HEK293 (cell line): ENCODE results near the gene MCM3AP.

Experiments
- GLI2 ChIP-seq: fragments of 450-650 bp; formaldehyde crosslinking; IDR thresholded peaks from 2 replicates; pipeline ENCODE4; 2017; ENCODE audit warnings: missing biosample characterization, missing genetic modification characterization, low read depth, borderline replicate concordance
- HOXC10 ChIP-seq: sonication (generic); formaldehyde crosslinking; IDR thresholded peaks from 2 replicates; pipeline ENCODE4 v1.8.1; 2023; ENCODE audit warnings: mild to moderate bottlenecking, missing genetic modification reagents
- KLF8 ChIP-seq: fragments of 450-650 bp; formaldehyde crosslinking; IDR thresholded peaks from 2 replicates; pipeline ENCODE4 v1.5.1; 2016; ENCODE audit warnings: missing biosample characterization, missing genetic modification characterization
- MYNN ChIP-seq: fragments of 450-650 bp; formaldehyde crosslinking; IDR thresholded peaks from 2 replicates; pipeline ENCODE4 v1.5.1; 2016; ENCODE audit warnings: missing biosample characterization, missing genetic modification characterization, borderline replicate concordance
- RBAK ChIP-seq: fragments of 450-650 bp; formaldehyde crosslinking; IDR thresholded peaks from 2 replicates; pipeline ENCODE4 v1.5.1; 2016; ENCODE audit warnings: missing biosample characterization, missing genetic modification characterization
- TRIM28 ChIP-seq: IDR thresholded peaks from 2 replicates; pipeline ENCODE4 v1.6.1; 2011; ENCODE audit warnings: low read length, control low read depth, borderline replicate concordance
- WT1 ChIP-seq: fragments of 450-650 bp; formaldehyde crosslinking; IDR thresholded peaks from 2 replicates; pipeline ENCODE4 v1.5.1; 2016; ENCODE audit warnings: missing biosample characterization, missing genetic modification characterization
- ZFP69B ChIP-seq: fragments of 450-650 bp; formaldehyde crosslinking; IDR thresholded peaks from 2 replicates; pipeline ENCODE4 v1.5.1; 2016; ENCODE audit warnings: missing biosample characterization, missing genetic modification characterization
- ZNF146 ChIP-seq: fragments of 450-650 bp; formaldehyde crosslinking; IDR thresholded peaks from 2 replicates; pipeline ENCODE4 v1.5.1; 2016; ENCODE audit warnings: missing biosample characterization, missing genetic modification characterization
- ZNF169 ChIP-seq: fragments of 450-650 bp; formaldehyde crosslinking; IDR thresholded peaks from 2 replicates; pipeline ENCODE4 v1.5.1; 2016; ENCODE audit warnings: missing biosample characterization, missing genetic modification characterization
- ZNF341 ChIP-seq: fragments of 450-650 bp; formaldehyde crosslinking; IDR thresholded peaks from 2 replicates; pipeline ENCODE4; 2016; ENCODE audit warnings: low read depth, missing biosample characterization, missing genetic modification characterization
- ZNF394 ChIP-seq: fragments of 450-650 bp; formaldehyde crosslinking; IDR thresholded peaks from 2 replicates; pipeline ENCODE4 v1.5.1; 2016; ENCODE audit warnings: missing biosample characterization, missing genetic modification characterization, mild to moderate bottlenecking, moderate library complexity, borderline replicate concordance
- ZNF416 ChIP-seq: fragments of 450-650 bp; formaldehyde crosslinking; IDR thresholded peaks from 2 replicates; pipeline ENCODE4 v1.5.1; 2016; ENCODE audit warnings: missing biosample characterization, missing genetic modification characterization
- ZNF621 ChIP-seq: fragments of 450-650 bp; formaldehyde crosslinking; IDR thresholded peaks from 2 replicates; pipeline ENCODE4 v1.5.1; 2017; ENCODE audit warnings: missing biosample characterization, missing genetic modification characterization
- ZNF701 ChIP-seq: fragments of 450-650 bp; formaldehyde crosslinking; IDR thresholded peaks from 2 replicates; pipeline ENCODE4 v1.5.1; 2016; ENCODE audit warnings: missing biosample characterization, missing genetic modification characterization
- ZNF776 ChIP-seq: fragments of 450-650 bp; formaldehyde crosslinking; IDR thresholded peaks from 2 replicates; pipeline ENCODE4 v1.5.0; 2017; ENCODE audit warnings: missing biosample characterization, missing genetic modification characterization, borderline replicate concordance
- ZNF792 ChIP-seq: fragments of 450-650 bp; formaldehyde crosslinking; IDR thresholded peaks from 2 replicates; pipeline ENCODE4 v1.5.1; 2016; ENCODE audit warnings: missing biosample characterization, missing genetic modification characterization
- TF ChIP-seq, protein P1 (sequence below): fragments of 450-650 bp; formaldehyde crosslinking; IDR thresholded peaks from 2 replicates; pipeline ENCODE4 v1.5.1; 2017; ENCODE audit warnings: missing biosample characterization, mild to moderate bottlenecking, missing genetic modification characterization, moderate library complexity
- TF ChIP-seq, protein P2 (sequence below): fragments of 450-650 bp; formaldehyde crosslinking; IDR thresholded peaks from 2 replicates; pipeline ENCODE4 v1.5.1; 2016; ENCODE audit warnings: missing biosample characterization, missing genetic modification characterization, borderline replicate concordance
- TF ChIP-seq, protein P3 (sequence below): fragments of 450-650 bp; formaldehyde crosslinking; IDR thresholded peaks from 2 replicates; pipeline ENCODE4 v1.5.1; 2017; ENCODE audit warnings: missing biosample characterization, missing genetic modification characterization
- TF ChIP-seq, protein P4 (sequence below): fragments of 450-650 bp; formaldehyde crosslinking; IDR thresholded peaks from 2 replicates; pipeline ENCODE4 v1.5.1; 2016; ENCODE audit warnings: missing biosample characterization, missing genetic modification characterization
- TF ChIP-seq, protein P5 (sequence below): fragments of 450-650 bp; formaldehyde crosslinking; conservative IDR thresholded peaks from 2 replicates; pipeline ENCODE4 v1.5.1; 2016; ENCODE audit warnings: low read depth, missing biosample characterization, missing genetic modification characterization
- TF ChIP-seq, protein P6 (sequence below): fragments of 450-650 bp; formaldehyde crosslinking; IDR thresholded peaks from 2 replicates; pipeline ENCODE4 v1.5.1; 2016; ENCODE audit warnings: missing biosample characterization, missing genetic modification characterization

MCM3AP gene

DNA sequence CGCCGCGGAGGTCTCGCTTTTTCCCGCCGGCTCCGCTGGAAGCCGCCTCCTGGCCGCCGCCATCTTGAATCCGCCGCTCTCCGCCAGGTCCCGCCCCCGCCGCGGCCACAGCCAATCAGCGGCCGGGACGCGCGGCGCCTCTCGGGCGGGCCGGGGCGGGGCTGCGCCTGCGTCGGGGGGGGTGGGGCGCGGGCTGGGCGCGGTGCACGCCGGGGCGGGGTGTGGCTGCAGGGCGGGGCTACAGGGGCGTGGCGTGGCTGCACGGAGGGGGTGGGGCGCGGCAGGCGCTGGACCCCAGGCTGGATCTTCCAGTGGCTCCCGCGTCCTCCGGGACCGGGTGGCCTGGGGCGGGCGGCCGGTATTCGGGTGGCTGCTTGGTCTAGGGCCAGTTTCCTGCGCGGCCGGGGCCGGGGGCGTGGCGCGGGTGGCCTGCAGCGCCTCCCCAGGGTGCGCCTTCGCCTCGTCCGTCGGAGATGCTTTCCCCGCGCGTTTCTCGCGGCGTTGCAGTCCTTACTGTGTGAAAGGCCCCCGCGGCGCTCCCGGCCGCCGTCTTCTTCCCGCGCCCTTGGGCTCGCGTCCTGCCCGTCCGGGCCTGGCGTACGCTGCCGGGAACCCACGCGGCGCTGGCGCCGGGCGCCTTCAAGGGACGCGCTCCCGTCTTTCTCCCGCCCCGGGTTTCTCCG, 39.1 kb upstream of the MCM3AP start (continued):
- TF ChIP-seq, protein P1, sequence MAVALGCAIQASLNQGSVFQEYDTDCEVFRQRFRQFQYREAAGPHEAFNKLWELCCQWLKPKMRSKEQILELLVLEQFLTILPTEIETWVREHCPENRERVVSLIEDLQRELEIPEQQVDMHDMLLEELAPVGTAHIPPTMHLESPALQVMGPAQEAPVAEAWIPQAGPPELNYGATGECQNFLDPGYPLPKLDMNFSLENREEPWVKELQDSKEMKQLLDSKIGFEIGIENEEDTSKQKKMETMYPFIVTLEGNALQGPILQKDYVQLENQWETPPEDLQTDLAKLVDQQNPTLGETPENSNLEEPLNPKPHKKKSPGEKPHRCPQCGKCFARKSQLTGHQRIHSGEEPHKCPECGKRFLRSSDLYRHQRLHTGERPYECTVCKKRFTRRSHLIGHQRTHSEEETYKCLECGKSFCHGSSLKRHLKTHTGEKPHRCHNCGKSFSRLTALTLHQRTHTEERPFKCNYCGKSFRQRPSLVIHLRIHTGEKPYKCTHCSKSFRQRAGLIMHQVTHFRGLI (tag by site-specific recombination), result peak; percentile 21; the same call in 1 of the 2 replicates
- TF ChIP-seq, protein P2, sequence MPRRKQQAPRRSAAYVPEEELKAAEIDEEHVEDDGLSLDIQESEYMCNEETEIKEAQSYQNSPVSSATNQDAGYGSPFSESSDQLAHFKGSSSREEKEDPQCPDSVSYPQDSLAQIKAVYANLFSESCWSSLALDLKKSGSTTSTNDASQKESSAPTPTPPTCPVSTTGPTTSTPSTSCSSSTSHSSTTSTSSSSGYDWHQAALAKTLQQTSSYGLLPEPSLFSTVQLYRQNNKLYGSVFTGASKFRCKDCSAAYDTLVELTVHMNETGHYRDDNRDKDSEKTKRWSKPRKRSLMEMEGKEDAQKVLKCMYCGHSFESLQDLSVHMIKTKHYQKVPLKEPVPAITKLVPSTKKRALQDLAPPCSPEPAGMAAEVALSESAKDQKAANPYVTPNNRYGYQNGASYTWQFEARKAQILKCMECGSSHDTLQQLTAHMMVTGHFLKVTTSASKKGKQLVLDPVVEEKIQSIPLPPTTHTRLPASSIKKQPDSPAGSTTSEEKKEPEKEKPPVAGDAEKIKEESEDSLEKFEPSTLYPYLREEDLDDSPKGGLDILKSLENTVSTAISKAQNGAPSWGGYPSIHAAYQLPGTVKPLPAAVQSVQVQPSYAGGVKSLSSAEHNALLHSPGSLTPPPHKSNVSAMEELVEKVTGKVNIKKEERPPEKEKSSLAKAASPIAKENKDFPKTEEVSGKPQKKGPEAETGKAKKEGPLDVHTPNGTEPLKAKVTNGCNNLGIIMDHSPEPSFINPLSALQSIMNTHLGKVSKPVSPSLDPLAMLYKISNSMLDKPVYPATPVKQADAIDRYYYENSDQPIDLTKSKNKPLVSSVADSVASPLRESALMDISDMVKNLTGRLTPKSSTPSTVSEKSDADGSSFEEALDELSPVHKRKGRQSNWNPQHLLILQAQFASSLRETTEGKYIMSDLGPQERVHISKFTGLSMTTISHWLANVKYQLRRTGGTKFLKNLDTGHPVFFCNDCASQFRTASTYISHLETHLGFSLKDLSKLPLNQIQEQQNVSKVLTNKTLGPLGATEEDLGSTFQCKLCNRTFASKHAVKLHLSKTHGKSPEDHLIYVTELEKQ (tag by site-specific recombination), result no peak
- TF ChIP-seq ZNF394 (no peak), ZNF416 (tag by site-specific recombination) (no peak), ZNF701 (no peak), ZNF169 (tag by site-specific recombination) (no peak), MYNN (tag by site-specific recombination) (no peak), TRIM28 (no peak), GLI2 (tag by site-specific recombination) (no peak), RBAK (tag by site-specific recombination) (no peak), ZNF776 (tag by site-specific recombination) (no peak), ZNF341 (no peak; the same call in 1 of the 2 replicates), KLF8 (tag by site-specific recombination) (peak; percentile 92), WT1 (no peak; the same call in 1 of the 2 replicates), ZNF621 (tag by site-specific recombination) (no peak), HOXC10 (CRISPR knock-in tag) (no peak), ZFP69B (tag by site-specific recombination) (0 out of 2 replicates have a peak, but pooled peaks have one; percentile 22), ZNF146 (0 out of 2 replicates have a peak, but pooled peaks have one; percentile 12), ZNF792 (tag by site-specific recombination) (no peak)
- TF ChIP-seq, protein P3, sequence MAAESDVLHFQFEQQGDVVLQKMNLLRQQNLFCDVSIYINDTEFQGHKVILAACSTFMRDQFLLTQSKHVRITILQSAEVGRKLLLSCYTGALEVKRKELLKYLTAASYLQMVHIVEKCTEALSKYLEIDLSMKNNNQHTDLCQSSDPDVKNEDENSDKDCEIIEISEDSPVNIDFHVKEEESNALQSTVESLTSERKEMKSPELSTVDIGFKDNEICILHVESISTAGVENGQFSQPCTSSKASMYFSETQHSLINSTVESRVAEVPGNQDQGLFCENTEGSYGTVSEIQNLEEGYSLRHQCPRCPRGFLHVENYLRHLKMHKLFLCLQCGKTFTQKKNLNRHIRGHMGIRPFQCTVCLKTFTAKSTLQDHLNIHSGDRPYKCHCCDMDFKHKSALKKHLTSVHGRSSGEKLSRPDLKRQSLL (tag by site-specific recombination), result peak; percentile 92
- TF ChIP-seq, protein P4, sequence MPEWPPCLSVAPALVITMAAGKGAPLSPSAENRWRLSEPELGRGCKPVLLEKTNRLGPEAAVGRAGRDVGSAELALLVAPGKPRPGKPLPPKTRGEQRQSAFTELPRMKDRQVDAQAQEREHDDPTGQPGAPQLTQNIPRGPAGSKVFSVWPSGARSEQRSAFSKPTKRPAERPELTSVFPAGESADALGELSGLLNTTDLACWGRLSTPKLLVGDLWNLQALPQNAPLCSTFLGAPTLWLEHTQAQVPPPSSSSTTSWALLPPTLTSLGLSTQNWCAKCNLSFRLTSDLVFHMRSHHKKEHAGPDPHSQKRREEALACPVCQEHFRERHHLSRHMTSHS (tag by site-specific recombination), result no peak
- TF ChIP-seq, protein P5, sequence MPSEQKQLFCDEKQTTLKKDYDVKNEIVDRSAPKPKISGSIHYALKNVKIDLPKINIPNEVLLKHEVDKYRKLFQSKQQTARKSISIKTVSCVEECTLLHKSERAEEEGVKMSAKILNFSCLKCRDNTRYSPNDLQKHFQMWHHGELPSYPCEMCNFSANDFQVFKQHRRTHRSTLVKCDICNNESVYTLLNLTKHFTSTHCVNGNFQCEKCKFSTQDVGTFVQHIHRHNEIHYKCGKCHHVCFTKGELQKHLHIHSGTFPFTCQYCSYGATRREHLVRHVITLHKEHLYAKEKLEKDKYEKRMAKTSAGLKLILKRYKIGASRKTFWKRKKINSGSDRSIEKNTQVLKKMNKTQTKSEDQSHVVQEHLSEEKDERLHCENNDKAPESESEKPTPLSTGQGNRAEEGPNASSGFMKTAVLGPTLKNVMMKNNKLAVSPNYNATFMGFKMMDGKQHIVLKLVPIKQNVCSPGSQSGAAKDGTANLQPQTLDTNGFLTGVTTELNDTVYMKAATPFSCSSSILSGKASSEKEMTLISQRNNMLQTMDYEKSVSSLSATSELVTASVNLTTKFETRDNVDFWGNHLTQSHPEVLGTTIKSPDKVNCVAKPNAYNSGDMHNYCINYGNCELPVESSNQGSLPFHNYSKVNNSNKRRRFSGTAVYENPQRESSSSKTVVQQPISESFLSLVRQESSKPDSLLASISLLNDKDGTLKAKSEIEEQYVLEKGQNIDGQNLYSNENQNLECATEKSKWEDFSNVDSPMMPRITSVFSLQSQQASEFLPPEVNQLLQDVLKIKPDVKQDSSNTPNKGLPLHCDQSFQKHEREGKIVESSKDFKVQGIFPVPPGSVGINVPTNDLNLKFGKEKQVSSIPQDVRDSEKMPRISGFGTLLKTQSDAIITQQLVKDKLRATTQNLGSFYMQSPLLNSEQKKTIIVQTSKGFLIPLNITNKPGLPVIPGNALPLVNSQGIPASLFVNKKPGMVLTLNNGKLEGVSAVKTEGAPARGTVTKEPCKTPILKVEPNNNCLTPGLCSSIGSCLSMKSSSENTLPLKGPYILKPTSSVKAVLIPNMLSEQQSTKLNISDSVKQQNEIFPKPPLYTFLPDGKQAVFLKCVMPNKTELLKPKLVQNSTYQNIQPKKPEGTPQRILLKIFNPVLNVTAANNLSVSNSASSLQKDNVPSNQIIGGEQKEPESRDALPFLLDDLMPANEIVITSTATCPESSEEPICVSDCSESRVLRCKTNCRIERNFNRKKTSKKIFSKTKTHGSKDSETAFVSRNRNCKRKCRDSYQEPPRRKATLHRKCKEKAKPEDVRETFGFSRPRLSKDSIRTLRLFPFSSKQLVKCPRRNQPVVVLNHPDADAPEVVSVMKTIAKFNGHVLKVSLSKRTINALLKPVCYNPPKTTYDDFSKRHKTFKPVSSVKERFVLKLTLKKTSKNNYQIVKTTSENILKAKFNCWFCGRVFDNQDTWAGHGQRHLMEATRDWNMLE (tag by site-specific recombination), result no peak; the same call in 1 of the 2 replicates
- TF ChIP-seq, protein P6, sequence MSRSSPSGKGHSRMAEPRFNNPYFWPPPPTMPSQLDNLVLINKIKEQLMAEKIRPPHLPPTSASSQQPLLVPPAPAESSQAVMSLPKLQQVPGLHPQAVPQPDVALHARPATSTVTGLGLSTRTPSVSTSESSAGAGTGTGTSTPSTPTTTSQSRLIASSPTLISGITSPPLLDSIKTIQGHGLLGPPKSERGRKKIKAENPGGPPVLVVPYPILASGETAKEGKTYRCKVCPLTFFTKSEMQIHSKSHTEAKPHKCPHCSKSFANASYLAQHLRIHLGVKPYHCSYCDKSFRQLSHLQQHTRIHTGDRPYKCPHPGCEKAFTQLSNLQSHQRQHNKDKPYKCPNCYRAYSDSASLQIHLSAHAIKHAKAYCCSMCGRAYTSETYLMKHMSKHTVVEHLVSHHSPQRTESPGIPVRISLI (tag by site-specific recombination), result no peak
